GM19372 (cell line): ENCODE results near the gene CROCC2.

Experiments used
- ATAC-seq: cut with Tn5 transposase; IDR thresholded peaks from one replicate; pipeline ENCODE4 v1.9.1; 2021; ENCODE audit warnings: mild to moderate bottlenecking, low read depth, moderate library complexity; ENCODE audit not compliant: unreplicated experiment

The CROCC2 gene

DNA sequence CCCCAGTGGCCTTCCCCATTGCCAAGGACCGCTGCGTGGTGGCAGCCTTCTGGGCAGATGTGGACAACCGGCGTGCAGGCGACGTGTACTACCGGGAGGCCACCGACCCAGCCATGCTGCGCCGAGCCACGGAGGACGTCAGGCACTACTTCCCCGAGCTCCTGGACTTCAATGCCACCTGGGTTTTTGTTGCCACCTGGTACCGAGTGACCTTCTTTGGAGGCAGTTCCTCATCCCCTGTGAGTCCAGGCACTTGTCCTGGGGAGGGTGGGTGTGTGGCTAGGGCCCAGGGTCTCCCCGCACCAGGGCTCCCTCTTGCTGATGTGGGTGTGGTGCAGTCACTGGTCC is 124.2 kb downstream of the CROCC2 start:
- no peak for ATAC-seq

DNA sequence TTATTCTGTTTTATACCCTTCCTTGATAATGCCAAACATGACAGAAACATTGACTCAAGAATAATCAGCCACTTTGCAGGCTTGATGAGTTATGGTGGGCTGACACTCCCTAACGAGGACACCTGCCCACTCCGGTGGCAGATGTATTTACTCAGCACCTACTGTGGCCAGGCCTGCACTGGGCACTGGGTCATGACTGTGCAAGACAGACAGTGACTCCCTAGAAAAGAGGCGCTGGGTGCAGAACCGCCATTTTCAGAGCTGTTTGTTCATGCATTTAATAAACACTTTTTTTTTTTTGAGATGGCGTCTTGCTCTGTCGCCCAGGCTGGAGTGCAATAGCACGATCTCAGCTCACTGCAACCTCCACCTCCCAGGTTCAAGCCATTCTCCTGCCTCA is 124.7 kb downstream of the CROCC2 start:
- no peak for ATAC-seq

DNA sequence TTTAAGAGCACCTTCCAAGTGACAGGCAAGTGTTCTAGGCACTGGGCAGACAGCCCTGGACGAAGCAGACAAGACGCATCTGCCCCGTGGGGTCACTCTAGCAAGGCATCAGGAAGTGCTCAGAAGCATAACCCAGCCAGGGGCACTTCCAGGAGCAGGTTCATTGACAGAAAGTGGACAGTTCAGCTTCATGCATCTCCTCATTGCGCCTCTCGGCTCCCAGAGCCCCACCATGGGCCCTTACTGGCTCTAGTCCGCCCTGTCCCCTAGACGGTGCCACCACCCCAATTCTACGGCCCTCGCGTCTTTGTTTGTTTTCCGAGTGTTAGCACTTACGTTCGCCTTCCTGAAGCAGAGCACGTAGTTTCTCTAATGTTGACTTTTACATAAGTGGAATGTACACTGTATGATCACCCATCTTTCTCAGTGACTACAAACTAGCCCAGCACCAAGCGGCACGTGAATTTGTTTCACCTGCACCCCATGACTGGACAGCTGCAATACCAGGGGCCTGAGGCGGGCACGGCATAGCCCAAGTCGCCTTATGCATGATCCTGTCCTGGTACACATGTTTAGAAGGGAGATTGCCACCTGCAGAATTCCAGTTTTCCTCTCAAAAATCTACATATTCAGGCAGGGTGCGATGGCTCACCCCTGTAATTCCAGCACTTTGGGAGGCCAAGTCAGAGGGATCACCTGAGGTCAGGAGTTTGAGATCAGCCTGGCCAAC is 125.5 kb downstream of the CROCC2 start:
- no peak for ATAC-seq

DNA sequence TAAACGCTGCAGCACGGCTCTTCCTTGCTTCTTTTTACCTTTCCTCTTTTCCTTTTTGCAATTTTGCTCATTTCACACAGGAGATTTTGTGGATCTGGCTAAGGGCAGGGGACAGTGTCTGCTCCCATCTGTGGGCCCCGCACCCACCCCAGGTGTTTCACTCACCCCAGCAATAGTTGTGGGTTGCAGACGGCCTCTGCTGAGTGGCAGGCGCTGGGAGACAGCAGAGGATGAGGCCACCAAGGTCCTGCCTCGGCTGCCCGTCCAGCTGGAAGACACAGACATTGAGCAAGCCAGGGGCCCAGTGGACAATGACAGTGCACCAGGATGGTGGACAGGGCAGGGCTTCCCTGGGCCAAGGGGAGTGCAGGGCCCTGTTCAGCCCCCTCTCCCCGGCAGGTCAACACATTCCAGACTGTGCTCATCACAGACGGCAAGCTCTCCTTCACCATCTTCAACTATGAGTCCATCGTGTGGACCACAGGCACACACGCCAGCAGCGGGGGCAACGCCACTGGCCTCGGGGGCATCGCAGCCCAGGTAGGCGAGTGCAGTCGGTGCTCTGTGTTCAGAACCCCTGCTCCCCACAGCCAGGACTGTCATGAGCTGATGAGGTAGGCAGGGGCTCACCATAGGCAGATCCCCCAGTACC is 127.3 kb downstream of the CROCC2 start:
- no peak for ATAC-seq

DNA sequence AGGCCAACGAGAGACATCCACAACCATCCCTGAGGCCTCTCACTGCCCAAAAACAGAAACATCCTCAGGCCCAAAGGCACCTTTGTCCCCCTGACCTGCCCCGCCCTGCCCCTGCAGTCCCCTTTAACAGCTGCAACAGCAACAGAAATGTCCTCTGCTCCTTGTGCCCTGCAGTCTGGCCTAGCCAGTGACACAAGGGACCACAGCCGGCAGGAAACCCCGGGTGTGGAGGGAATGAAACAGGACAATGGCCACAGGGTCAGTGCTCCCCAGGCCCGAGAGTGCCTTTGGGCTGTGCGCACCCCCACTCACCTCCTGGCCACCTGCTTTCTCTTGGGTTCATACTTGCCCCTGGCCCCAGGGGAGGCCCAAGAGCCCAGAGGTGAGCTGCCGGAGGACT is 127.9 kb downstream of the CROCC2 start:
- ATAC-seq, result no peak

DNA sequence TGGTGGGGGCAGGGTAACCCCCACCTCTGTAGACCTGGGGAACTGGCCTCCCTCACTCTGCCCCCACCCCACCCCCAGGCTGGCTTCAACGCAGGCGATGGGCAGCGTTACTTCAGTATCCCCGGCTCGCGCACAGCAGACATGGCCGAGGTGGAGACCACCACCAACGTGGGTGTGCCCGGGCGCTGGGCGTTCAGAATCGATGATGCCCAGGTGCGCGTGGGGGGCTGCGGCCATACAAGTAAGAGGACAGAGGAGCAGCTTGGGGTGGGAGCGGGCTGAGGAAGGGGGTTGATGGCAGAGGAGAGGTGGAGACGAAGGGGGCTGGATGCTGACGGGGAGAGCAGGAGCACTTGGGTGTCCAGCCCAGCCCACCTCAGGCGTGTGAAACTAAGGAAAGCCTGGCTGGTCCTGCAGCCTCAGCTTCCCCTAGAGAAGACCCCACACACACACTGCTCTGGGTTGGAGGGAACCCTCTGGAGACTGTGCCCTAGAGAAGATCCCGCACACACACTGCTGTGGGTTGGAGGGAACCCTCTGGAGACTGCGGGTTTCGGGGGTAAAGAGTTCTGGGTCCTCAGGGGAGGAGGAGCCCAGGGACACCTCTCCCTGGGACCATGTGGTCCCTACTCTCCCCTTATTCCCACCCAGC is 128.5 kb downstream of the CROCC2 start:
- ATAC-seq, result no peak

DNA sequence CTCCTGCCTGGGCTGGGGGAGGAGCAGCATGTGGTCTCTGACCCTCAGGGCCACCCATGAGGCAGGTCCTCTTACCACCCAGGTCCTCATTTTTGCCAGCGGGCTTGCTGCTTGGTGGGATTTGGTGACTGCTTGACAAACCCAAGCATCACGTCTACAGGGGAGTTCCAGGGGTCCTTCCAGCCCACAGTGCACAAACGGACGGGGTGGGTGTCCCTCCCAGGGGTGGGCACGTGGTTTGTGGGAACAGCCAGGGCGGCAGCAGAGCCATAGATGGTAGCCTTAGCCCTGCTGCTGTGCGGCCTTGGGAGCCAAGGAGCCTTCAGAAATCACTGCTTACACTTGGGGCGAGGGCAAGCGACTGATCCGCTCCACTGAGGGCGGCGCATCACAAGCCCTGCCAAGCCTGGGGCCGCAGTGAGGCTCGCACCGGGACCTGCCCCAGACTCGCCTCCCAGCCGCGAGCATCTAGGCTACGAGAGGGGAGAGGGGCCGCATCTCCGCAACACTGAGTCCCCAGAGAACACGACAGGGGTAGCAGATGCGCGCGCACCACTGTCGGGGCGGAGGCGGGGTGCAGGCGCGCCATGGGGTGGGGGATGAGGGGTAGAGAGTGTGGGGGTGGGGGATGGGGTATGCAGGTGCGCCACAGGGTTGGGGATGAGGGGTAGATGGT is 129.1 kb downstream of the CROCC2 start:
- ATAC-seq, result no peak

DNA sequence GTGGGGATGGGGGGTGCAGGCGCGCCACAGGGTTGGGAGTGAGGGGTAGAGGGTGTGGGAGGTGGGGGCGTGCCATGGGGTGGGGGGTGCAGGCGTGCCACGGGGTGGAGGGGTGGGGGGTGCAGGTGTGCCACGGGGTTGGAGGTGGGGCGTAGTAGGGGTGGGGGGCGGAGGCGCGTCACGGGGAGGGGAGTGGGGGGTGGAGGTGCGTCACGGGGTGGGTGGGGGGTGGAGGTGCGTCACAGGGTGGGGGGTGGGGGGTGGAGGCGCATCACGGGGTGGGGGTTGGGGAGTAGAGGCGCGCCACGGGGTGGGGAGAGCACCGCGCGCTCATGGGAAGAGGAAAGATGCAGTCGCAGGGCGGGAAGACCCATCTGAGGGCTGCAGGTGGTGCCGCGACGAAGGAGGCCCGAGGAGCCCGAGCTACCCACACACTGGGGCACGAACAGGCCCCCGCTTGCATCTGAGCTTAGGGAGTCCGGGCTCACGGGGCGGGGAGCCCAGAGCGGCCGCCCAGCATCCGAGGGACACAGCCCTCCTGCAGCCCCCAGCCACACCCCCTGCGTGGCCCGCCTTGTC is 129.8 kb downstream of the CROCC2 start:
- peak; percentile 28 for ATAC-seq

DNA sequence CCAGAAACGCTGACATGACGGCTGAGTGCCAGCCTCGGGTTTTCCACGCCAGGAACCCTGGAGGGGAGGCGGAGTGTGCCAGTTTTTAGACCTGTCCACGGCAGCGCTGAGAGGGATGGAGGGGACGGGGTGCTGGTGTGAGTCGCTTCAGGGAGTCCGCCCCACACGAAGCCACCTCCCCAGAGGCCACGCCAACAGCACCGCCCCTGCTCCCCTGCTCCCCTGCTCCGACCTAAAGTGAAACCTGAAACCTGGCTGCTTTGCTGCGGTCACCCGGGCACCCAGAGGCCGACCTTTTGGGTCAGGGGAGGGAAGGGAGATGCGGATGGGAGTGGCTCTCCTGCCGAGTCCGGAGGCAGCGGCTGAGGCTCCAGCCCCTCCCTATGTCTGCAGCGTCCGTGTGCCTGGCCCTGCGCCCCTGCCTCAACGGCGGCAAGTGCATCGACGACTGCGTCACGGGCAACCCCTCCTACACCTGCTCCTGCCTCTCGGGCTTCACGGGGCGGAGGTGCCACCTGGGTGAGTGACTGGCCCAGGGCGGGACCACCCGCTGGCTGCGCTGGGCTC is 130.3 kb downstream of the CROCC2 start:
- peak; percentile 81 for ATAC-seq

DNA sequence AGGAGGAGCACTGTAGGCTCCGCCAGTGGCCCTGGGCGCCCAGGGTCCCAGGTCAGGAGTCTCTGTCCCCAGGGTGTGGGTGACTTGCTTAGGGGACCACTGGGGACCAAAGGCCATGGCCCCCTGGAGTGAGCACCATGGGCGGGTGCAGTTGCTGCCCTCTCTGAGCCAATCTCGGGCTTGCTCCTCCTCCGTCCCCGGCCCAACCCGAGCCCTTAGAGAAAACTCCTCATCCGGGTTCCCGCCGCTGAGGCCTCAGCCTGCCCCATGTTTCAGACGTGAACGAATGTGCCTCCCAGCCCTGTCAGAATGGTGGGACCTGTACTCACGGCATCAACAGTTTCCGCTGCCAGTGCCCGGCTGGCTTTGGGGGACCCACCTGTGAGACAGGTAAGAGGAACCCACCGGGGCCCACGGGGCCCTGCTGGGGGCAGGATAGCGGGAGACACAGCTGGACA is 130.9 kb downstream of the CROCC2 start:
- no peak for ATAC-seq

DNA sequence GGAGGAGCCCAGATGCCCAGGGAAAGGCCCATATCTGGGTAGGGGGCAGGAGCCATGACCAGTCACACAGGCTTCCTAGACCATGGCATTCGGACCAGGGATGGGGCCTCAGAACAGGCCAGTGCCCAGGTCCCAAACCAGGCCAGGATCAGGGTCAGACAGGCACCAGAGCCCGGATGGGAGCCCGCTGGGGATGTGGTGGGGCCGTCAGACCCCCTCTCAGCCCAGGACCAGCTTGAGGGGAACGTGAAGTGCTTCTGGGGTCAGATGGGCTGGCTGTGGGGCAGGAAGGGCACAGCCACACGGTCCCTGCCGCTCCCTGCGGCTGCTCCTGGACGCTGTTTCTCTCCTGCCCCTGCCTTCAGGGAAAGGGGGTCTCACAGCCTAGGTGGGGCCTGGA is 131.4 kb downstream of the CROCC2 start:
- no peak for ATAC-seq

DNA sequence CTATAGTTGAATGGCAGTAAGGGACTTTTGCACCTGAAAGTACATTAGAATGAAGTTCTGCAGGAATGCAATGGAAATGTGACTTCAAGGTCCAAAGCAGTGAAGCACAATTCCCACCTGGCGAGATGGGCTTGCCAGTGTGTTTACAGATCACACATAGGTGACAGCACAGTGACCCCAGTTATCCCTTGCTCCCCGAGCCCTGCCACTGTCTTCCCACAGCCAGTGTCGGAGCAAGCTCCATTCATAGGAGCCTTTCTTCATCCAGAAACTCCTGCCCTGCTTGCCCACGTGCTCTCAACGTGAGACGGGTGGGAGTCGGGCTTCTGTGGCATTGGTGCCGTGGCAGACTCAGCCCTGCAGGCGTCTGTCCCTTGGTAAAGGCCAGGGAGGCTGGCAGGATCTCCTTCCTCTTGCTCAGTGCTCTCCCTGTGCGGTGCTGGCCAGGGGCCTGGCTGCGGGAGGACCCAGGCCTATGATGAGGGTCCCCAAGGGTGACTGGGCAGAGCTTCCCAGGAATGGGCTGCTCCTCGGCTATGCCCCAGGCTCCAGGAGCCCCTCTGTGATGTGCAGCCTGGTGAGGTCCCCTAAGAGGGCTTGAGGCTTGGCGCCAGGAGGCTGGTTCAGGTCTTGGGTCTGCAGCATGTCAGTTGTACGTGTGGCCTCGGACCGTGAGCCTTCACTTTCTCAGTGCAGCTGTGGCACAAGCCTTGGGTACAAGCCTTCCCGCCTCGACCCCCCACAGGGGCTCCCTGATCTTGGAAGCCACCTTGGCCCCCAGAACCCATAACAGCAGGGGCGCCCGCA is 132.4 kb downstream of the CROCC2 start:
- no peak for ATAC-seq

DNA sequence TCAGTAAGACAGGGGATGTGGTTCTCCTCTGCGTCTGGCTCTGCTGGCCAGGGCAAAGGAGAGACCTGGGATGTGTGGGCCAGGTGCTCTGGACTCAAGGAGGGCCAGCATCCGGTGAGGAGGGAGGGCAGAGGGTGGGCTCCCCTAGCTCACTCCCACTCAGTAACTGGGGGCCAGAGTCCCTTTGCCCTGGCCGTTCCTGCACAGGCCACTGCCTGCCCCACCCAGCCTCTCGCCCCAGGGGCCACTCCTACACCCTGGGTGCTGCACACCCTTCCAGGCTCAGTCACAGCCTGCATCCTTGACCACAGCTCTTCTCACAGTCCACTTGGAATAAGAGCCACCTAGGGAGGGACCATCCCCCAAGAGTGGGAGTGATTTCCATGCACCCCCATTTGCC is 133.3 kb downstream of the CROCC2 start:
- ATAC-seq, result no peak

DNA sequence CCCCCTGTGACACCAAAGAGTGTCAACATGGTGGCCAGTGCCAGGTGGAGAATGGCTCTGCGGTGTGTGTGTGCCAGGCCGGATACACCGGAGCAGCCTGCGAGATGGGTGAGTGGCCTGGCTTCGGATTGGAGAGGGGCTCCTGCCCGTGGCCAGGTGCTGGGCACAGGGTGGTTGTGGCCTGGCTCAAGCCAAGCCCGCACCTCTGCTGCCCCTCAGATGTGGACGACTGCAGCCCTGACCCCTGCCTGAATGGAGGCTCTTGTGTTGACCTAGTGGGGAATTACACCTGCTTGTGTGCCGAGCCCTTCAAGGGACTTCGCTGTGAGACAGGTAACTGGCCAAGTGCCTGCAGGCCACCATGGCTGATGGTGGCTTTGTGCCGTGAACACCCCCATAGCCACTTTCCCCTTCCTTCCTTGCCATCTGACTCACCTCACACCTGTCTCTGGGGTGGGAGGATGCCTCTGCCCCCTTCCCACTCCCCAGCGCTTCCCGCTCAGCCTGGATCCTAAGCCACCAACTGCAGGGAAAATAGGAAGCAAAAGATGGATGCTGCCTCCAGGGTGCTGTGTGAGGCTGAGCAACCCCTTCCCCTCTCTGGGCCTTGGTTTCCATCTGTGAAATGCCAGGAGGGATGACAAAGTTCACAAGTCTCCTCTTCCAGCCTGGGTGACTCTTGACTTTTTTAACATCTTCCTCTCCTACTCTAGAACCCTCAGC is 134.1 kb downstream of the CROCC2 start:
- ATAC-seq, result no peak

DNA sequence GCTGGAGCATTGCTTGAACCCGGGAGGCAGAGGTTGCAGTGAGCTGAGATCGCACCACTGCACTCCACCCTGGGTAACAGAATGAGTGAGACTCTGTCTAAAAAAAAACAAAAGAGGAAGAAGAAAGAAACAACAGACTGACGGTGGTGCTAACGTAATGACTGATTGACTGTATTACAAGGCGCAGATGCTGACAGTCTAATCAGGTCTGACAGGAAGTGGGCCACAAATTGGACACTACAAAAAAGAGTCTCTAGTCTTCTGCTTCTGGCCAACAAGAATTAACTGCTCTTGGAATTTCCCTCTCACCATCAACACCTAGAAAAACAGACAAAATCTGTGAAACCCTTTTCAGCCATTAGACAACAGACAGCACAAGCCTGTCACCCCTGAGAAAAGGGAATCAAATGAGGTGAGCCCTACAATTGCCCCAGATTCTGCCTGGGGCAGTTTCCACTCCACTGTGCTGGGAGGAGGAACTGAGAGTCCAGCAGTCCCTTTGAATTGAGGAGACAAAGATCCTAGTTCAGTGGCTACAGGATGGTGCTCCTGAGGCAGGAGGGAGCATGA is 135.5 kb downstream of the CROCC2 start:
- peak; percentile 64 for ATAC-seq
